K562 (cell line): Measurements from ENCODE around the gene HEXIM2.

Source experiments
- CEBPB ChIP-seq: fragments of 450-650 bp; IDR thresholded peaks from 2 replicates; pipeline ENCODE4 v1.6.1; 2016; ENCODE audit warnings: missing genetic modification characterization, missing compliant biosample characterization
- MAFK ChIP-seq: IDR thresholded peaks from 2 replicates; pipeline ENCODE4 v1.6.1; 2011; ENCODE audit warnings: low read length, improper control_type of control experiment
- NFXL1 ChIP-seq: fragments of 450-650 bp; formaldehyde crosslinking; IDR thresholded peaks from 2 replicates; pipeline ENCODE4 v1.4.0; 2021; ENCODE audit warnings: mild to moderate bottlenecking
- SIRT6 ChIP-seq: IDR thresholded peaks from one replicate; pipeline ENCODE4 v1.6.1; 2012; ENCODE audit warnings: low read depth, mild to moderate bottlenecking, control low read depth, inconsistent platforms, low read length, moderate library complexity
- TAF1 ChIP-seq: IDR thresholded peaks from 2 replicates; pipeline ENCODE4 v1.6.1; 2011; ENCODE audit warnings: mild to moderate bottlenecking, low read length, moderate library complexity; ENCODE audit not compliant: insufficient read depth, control insufficient read depth, severe bottlenecking; ENCODE audit errors: extremely low read depth
- ZFP1 ChIP-seq: fragments of 450-650 bp; formaldehyde crosslinking; IDR thresholded peaks from 2 replicates; pipeline ENCODE4 v1.4.0; 2020; ENCODE audit warnings: mild to moderate bottlenecking, mixed read lengths
- ZNF174 ChIP-seq: fragments of 250-450 bp; sonication (Bioruptor Pico); IDR thresholded peaks from 2 replicates; pipeline ENCODE4 v1.4.0; 2020; ENCODE audit warnings: mild to moderate bottlenecking
- TF ChIP-seq, protein P1 (sequence below): sonication (generic); formaldehyde crosslinking; IDR thresholded peaks from 2 replicates; pipeline ENCODE4 v1.9.0; 2022; ENCODE audit warnings: mild to moderate bottlenecking, missing genetic modification reagents

DNA sequence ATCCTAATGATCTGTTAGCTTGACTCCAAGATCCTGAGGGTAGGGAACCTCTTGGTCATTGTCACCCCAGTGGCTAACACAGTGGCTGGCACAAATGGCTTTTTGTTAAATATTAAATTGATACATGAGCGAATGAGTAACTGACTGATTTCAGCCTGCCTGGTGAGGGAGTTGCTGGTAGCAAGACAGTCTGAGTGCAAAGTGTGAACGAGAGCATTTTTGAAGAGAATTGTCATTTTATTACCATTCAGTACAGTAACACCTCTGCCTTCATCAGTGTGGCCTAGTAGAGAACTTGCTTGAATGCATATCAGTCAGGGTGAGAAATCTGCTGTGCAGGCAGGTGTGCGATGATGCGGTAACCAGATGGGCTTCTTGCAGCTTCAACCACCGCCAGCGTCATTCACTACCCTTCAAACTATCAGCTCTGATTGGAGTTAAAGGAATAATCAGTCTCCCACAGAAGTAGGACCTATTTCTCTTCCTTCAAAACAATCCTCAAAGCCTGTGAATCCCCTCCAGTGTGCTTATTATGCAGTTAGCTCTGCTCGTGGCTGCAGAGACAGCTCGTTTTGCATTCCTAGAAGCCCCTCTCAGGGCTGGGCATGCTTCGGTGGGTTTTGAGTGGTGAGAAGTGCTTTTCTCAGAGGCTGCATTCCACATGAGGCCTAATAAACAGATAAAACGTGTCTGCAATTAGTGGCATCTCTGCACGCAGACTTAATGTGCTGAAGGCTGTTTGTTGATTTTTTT, 29.0 kb downstream of the HEXIM2 start:
- TF ChIP-seq NFXL1 (CRISPR knock-in tag), result no peak
- no peak for TF ChIP-seq CEBPB (tag)
- no peak for TF ChIP-seq SIRT6
- TF ChIP-seq ZNF174, result no peak
- TF ChIP-seq, protein P1, sequence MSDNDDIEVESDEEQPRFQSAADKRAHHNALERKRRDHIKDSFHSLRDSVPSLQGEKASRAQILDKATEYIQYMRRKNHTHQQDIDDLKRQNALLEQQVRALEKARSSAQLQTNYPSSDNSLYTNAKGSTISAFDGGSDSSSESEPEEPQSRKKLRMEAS (CRISPR knock-in tag), result no peak
- TF ChIP-seq MAFK, result no peak
- TF ChIP-seq ZFP1 (CRISPR knock-in tag), result no peak
- TF ChIP-seq TAF1, result no peak
